ENCODE data around the gene CTXN1. TPM values are rescaled to one million over a fixed set of nuclear protein-coding genes. Genes with fewer than 3 reads are reported as not detected.

Gene CTXN1
- 7.0 TPM for polyA plus RNA-seq
- long read RNA-seq, donor 1, partial matches to known transcripts, result 0 of 3 reads
- long read RNA-seq, donor 1, other reads (novel, unspliced or antisense), result 0 of 3 reads
- long read RNA-seq, donor 2, transcript CTXN1-201 (2 exons, 1,274 nt), result major isoform, 6 of 6 reads
- long read RNA-seq, donor 2, partial matches to known transcripts, result 0 of 6 reads
- long read RNA-seq, donor 2, other reads (novel, unspliced or antisense), result 0 of 6 reads
- long read RNA-seq, donor 3, result 0 reads
- long read RNA-seq, donor 4, result 0 reads
- long read RNA-seq, donor 5, transcript CTXN1-201 (2 exons, 1,274 nt), result major isoform, 7 of 13 reads
- long read RNA-seq, donor 5, partial matches to known transcripts, result 6 of 13 reads
- long read RNA-seq, donor 5, other reads (novel, unspliced or antisense), result 0 of 13 reads
- long read RNA-seq, donor 6, partial matches to known transcripts, result 0 of 4 reads
- long read RNA-seq, donor 6, other reads (novel, unspliced or antisense), result 0 of 4 reads
- long read RNA-seq, donor 7, transcript CTXN1-201 (2 exons, 1,274 nt), result major isoform, 9 of 9 reads
- long read RNA-seq, donor 7, partial matches to known transcripts, result 0 of 9 reads
- long read RNA-seq, donor 7, other reads (novel, unspliced or antisense), result 0 of 9 reads
- long read RNA-seq, donor 8, transcript CTXN1-201 (2 exons, 1,274 nt), result major isoform, 6 of 6 reads
- long read RNA-seq, donor 8, partial matches to known transcripts, result 0 of 6 reads
- long read RNA-seq, donor 8, other reads (novel, unspliced or antisense), result 0 of 6 reads
- long read RNA-seq, donor 9, partial matches to known transcripts, result 0 of 3 reads
- long read RNA-seq, donor 9, other reads (novel, unspliced or antisense), result 0 of 3 reads
- long read RNA-seq, donor 10, transcript CTXN1-201 (2 exons, 1,274 nt), result major isoform, 6 of 6 reads
- long read RNA-seq, donor 10, partial matches to known transcripts, result 0 of 6 reads
- long read RNA-seq, donor 10, other reads (novel, unspliced or antisense), result 0 of 6 reads
- long read RNA-seq, donor 11, partial matches to known transcripts, result 0 of 3 reads
- long read RNA-seq, donor 11, other reads (novel, unspliced or antisense), result 0 of 3 reads

DNA sequence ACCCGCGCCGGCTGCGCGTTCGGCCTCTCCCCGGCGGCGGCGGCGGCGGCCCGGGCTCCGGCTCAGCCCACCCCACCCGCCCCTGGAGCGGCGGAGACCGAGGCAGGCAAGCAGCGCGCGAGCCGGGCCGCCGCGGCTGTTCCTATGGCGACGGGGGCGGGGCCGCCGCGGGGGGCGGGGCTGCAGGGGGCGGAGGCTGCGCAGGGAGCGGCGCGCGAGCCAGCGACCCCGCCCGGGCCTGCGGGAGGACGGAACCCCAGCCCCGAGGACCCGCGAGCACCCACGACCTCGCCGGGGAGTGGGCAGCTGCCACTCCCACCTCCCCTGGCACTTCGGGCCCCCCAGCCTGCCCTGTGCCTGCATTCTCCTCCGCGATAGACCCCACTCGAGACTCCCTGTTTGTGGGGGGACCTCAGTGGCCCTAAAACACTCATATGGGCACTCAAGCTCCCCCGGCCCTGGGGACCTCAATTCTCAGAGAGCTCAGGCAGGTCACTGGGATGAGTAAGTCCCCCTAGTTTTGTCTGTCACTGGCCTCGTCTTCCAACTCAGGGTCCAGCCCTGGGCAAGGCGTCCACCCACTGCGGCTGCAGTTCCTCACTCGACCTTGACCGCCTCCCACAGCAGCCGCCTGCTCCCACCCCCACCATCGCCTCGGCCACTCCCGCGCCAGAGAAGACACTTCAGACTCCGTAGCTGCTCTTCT lies at the start of gene CTXN1:
CTXN1 (minus strand) TSS at position 115 of the 706 bp plus-strand sequence. CDS start 597 bp downstream, outside the sequence.
- no peak within 1 kb of the TSS for H3K27ac ChIP-seq (ENCODE audit: low read length)
- WGBS (ENCODE audit: insufficient coverage, low lambda C conversion rate), result no CpG with 5 or more reads among the region's 65 CpGs
- no peaks in the 10 kb centered on the region for H3K27me3 ChIP-seq (ENCODE audit: control insufficient read depth, insufficient read depth, low read length)
- peak within 1 kb of the TSS; percentile 48 for H3K4me3 ChIP-seq (ENCODE audit: low read length)
- H3K9me3 ChIP-seq (ENCODE audit: control insufficient read depth, low read depth, low read length), result peaks cover 3% of the 10 kb centered on the region
- peaks cover 27% of the 10 kb centered on the region for H3K36me3 ChIP-seq (ENCODE audit: control insufficient read depth, insufficient read depth, low read length)
- DNase-seq, result no peak
- H3K4me1 ChIP-seq (ENCODE audit: control insufficient read depth, insufficient read depth, low read length), result peaks cover 8% of the 10 kb centered on the region

DNA sequence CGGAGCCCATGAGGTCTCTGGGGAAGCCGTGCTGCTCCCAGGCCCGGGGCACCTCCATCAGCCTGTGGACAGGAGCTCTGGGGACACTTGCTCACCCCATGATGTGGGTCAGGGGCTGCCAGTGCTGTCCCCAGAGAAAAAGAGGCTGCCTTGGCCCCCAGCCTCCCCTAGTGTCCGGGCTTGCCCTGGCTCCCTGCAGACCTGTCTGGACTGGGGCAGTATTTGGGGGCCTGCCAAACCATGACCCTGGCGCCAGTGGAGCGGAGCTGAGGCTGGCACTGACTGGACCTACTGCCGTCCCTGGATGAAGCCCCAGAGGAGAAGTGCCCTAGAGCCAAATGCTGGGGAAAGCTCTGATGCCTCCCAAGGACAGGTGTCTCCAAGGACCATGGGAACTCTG lies 49.1 kb upstream of the CTXN1 start:
- H3K4me3 ChIP-seq (ENCODE audit: low read length), result no peak overlapping the region
- DNase-seq, result no peak
- no CpG with 5 or more reads among the region's 7 CpGs for WGBS (ENCODE audit: insufficient coverage, low lambda C conversion rate)
- H3K9me3 ChIP-seq (ENCODE audit: control insufficient read depth, low read depth, low read length), result no peaks in the 10 kb centered on the region
- no peak overlapping the region for H3K27ac ChIP-seq (ENCODE audit: low read length)
- H3K36me3 ChIP-seq (ENCODE audit: control insufficient read depth, insufficient read depth, low read length), result peaks cover 77% of the 10 kb centered on the region
- no peaks in the 10 kb centered on the region for H3K27me3 ChIP-seq (ENCODE audit: control insufficient read depth, insufficient read depth, low read length)
- peaks cover 8% of the 10 kb centered on the region for H3K4me1 ChIP-seq (ENCODE audit: control insufficient read depth, insufficient read depth, low read length)

- DNase-seq, result no peak
- Histone ChIP-seq H3K27me3 (ENCODE audit: control insufficient read depth, insufficient read depth, low read length) (no peaks in the 10 kb centered on the region), H3K4me3 (ENCODE audit: low read length) (no peak overlapping the region), H3K36me3 (ENCODE audit: control insufficient read depth, insufficient read depth, low read length) (peaks cover 74% of the 10 kb centered on the region), H3K27ac (ENCODE audit: low read length) (no peak overlapping the region), H3K9me3 (ENCODE audit: control insufficient read depth, low read depth, low read length) (no peaks in the 10 kb centered on the region), H3K4me1 (ENCODE audit: control insufficient read depth, insufficient read depth, low read length) (no peaks in the 10 kb centered on the region)
- WGBS (ENCODE audit: insufficient coverage, low lambda C conversion rate), result no CpG with 5 or more reads among the region's 12 CpGs
Observed at GRCh38 chr19:7973883-7974282, 47.9 kb upstream of the CTXN1 start.

- no CpG with 5 or more reads among the region's 35 CpGs for WGBS (ENCODE audit: insufficient coverage, low lambda C conversion rate)
- peaks cover 74% of the 10 kb centered on the region for H3K36me3 ChIP-seq (ENCODE audit: control insufficient read depth, insufficient read depth, low read length)
- no peaks in the 10 kb centered on the region for H3K27me3 ChIP-seq (ENCODE audit: control insufficient read depth, insufficient read depth, low read length)
- H3K4me3 ChIP-seq (ENCODE audit: low read length), result no peak overlapping the region
- no peaks in the 10 kb centered on the region for H3K9me3 ChIP-seq (ENCODE audit: control insufficient read depth, low read depth, low read length)
- no peaks in the 10 kb centered on the region for H3K4me1 ChIP-seq (ENCODE audit: control insufficient read depth, insufficient read depth, low read length)
- peak in 1 of 2 donors; percentile 26 for DNase-seq
- H3K27ac ChIP-seq (ENCODE audit: low read length), result no peak overlapping the region
Observed at GRCh38 chr19:7971553-7972520, 45.9 kb upstream of the CTXN1 start.

GRCh38 chr19:7970716-7971448 lies 44.9 kb upstream of the CTXN1 start:
- no peaks in the 10 kb centered on the region for H3K27me3 ChIP-seq (ENCODE audit: control insufficient read depth, insufficient read depth, low read length)
- no peak for DNase-seq
- no peaks in the 10 kb centered on the region for H3K9me3 ChIP-seq (ENCODE audit: control insufficient read depth, low read depth, low read length)
- H3K4me1 ChIP-seq (ENCODE audit: control insufficient read depth, insufficient read depth, low read length), result no peaks in the 10 kb centered on the region
- WGBS (ENCODE audit: insufficient coverage, low lambda C conversion rate), result no CpG with 5 or more reads among the region's 12 CpGs
- H3K27ac ChIP-seq (ENCODE audit: low read length), result no peak overlapping the region
- no peak overlapping the region for H3K4me3 ChIP-seq (ENCODE audit: low read length)
- H3K36me3 ChIP-seq (ENCODE audit: control insufficient read depth, insufficient read depth, low read length), result peaks cover 78% of the 10 kb centered on the region

- WGBS (ENCODE audit: insufficient coverage, low lambda C conversion rate), result no CpG with 5 or more reads among the region's 11 CpGs
- Histone ChIP-seq H3K27ac (ENCODE audit: low read length) (no peak overlapping the region), H3K9me3 (ENCODE audit: control insufficient read depth, low read depth, low read length) (no peaks in the 10 kb centered on the region), H3K27me3 (ENCODE audit: control insufficient read depth, insufficient read depth, low read length) (no peaks in the 10 kb centered on the region), H3K4me1 (ENCODE audit: control insufficient read depth, insufficient read depth, low read length) (no peaks in the 10 kb centered on the region), H3K4me3 (ENCODE audit: low read length) (no peak overlapping the region), H3K36me3 (ENCODE audit: control insufficient read depth, insufficient read depth, low read length) (peaks cover 80% of the 10 kb centered on the region)
- DNase-seq, result no peak
Observed at GRCh38 chr19:7969555-7969939, 43.6 kb upstream of the CTXN1 start.

- Histone ChIP-seq H3K27ac (ENCODE audit: low read length) (no peak overlapping the region), H3K9me3 (ENCODE audit: control insufficient read depth, low read depth, low read length) (no peaks in the 10 kb centered on the region), H3K36me3 (ENCODE audit: control insufficient read depth, insufficient read depth, low read length) (peaks cover 79% of the 10 kb centered on the region), H3K4me1 (ENCODE audit: control insufficient read depth, insufficient read depth, low read length) (no peaks in the 10 kb centered on the region), H3K27me3 (ENCODE audit: control insufficient read depth, insufficient read depth, low read length) (no peaks in the 10 kb centered on the region), H3K4me3 (ENCODE audit: low read length) (no peak overlapping the region)
- no peak for DNase-seq
- no CpG with 5 or more reads among the region's 20 CpGs for WGBS (ENCODE audit: insufficient coverage, low lambda C conversion rate)
Observed at GRCh38 chr19:7968796-7969554, 43.0 kb upstream of the CTXN1 start.

DNA sequence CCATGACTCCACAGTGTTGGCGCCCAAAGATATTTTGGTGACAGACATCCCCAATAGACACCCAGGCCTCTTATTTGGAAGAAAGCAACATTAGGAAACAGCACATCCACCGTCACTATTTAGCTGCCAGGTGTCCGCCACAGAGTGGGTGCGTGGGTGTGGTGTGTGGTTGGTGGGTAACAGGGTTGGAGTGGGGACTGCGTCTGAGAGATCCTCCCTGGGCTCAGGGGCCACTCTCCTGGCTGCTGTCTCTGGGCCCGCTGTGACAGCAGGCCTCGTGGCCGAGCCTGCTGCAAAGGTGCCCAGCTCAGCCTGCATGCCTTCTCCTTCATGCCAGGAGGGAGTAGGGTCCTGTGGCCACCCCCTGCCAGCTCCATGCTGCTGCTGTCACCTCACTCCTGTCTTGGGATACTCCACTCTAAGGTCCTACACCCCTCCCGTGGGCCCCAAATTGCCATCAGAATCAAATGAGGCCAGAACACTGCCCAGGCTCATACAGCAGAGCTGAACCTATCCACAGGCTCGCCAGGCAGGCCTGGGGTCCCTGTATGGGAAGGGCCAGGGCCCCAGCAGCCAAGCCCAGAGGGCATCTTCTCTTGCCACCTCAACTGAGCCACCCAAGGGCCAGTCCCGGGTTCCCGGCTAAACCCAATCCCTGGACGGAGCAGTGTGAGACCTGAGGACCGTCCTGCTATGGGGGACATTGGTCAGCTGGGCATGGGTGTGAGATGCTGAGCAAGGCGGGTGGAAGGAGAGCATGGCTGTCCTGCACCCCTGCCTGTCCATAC lies 42.3 kb upstream of the CTXN1 start:
- Histone ChIP-seq H3K27ac (ENCODE audit: low read length) (no peak overlapping the region), H3K4me1 (ENCODE audit: control insufficient read depth, insufficient read depth, low read length) (no peaks in the 10 kb centered on the region), H3K27me3 (ENCODE audit: control insufficient read depth, insufficient read depth, low read length) (no peaks in the 10 kb centered on the region), H3K36me3 (ENCODE audit: control insufficient read depth, insufficient read depth, low read length) (peaks cover 80% of the 10 kb centered on the region), H3K4me3 (ENCODE audit: low read length) (no peak overlapping the region), H3K9me3 (ENCODE audit: control insufficient read depth, low read depth, low read length) (peaks cover 2% of the 10 kb centered on the region)
- WGBS (ENCODE audit: insufficient coverage, low lambda C conversion rate), result no CpG with 5 or more reads among the region's 15 CpGs
- no peak for DNase-seq
